Measurements from ENCODE around the gene NR1D1.

NR1D1 gene

GRCh38 chr17:40110026-40110845, 9.8 kb upstream of the NR1D1 start:
- FAIRE-seq: no peak

GRCh38 chr17:40108970-40109824, 8.8 kb upstream of the NR1D1 start:
- DNase-seq (ENCODE audit: insufficient read length, low spot score): no peak
- FAIRE-seq: no peak
- no peak for TF ChIP-seq CTCF (IDR thresholded peaks at IDR 0.05; ENCODE audit: insufficient read depth, missing control alignments)

More at GRCh38 chr17:40110026-40110845, 9.8 kb upstream of the NR1D1 start:
- TF ChIP-seq CTCF (IDR thresholded peaks at IDR 0.05; ENCODE audit: insufficient read depth, missing control alignments): no peak
- DNase-seq (ENCODE audit: insufficient read length, low spot score): no peak

GRCh38 chr17:40107522-40108174, 7.3 kb upstream of the NR1D1 start:
- FAIRE-seq: no peak
- DNase-seq (ENCODE audit: insufficient read length, low spot score): no peak
- no peak for TF ChIP-seq CTCF (IDR thresholded peaks at IDR 0.05; ENCODE audit: insufficient read depth, missing control alignments)

GRCh38 chr17:40106760-40107521, 6.6 kb upstream of the NR1D1 start:
- no peak for DNase-seq (ENCODE audit: insufficient read length, low spot score)
- no peak for FAIRE-seq
- TF ChIP-seq CTCF (IDR thresholded peaks at IDR 0.05; ENCODE audit: insufficient read depth, missing control alignments): no peak

- FAIRE-seq (no peak), DNase-seq (ENCODE audit: insufficient read length, low spot score) (no peak)
Measured at GRCh38 chr17:40105861-40106759, 5.7 kb upstream of the NR1D1 start.

More at GRCh38 chr17:40105861-40106759, 5.7 kb upstream of the NR1D1 start:
- no peak for TF ChIP-seq CTCF (IDR thresholded peaks at IDR 0.05; ENCODE audit: insufficient read depth, missing control alignments)

Measured in D721Med (cell line).